ENCODE data around the gene TRIM8.

Gene TRIM8

GRCh38 chr10:102652170-102652916, 8.1 kb downstream of the TRIM8 start:
- POLR2A ChIA-PET = interaction anchor here (1.3 kb wide), 1 partner anchor 9 kb away, joined by 3 read pairs; no protein-coding TSS in a partner anchor
- no peak overlapping the region for H3K4me3 ChIP-seq (ENCODE audit: low read depth, low read length)
- CTCF ChIA-PET = interaction anchor here (0.8 to 2.1 kb wide), 3 partner anchors 11 to 26 kb away, joined by 3 to 5 read pairs (median 4); no protein-coding TSS in a partner anchor
- no peak for TF ChIP-seq CTCF (IDR thresholded peaks at IDR 0.05; ENCODE audit: insufficient read depth, low read length, missing control alignments)
- DNase-seq (ENCODE audit: low read depth, low spot score) = no peak

- H3K4me3 ChIP-seq (ENCODE audit: low read depth, low read length) = no peak overlapping the region
- CTCF ChIA-PET = interaction anchor here (0.8 to 2.1 kb wide), 3 partner anchors 8 to 25 kb away, joined by 3 to 5 read pairs (median 4); no protein-coding TSS in a partner anchor
- TF ChIP-seq CTCF (IDR thresholded peaks at IDR 0.05; ENCODE audit: insufficient read depth, low read length, missing control alignments) = no peak
- DNase-seq (ENCODE audit: low read depth, low spot score) = no peak
- POLR2A ChIA-PET = no interaction called here
Measured at GRCh38 chr10:102653060-102653459, 8.8 kb downstream of the TRIM8 start.

DNA sequence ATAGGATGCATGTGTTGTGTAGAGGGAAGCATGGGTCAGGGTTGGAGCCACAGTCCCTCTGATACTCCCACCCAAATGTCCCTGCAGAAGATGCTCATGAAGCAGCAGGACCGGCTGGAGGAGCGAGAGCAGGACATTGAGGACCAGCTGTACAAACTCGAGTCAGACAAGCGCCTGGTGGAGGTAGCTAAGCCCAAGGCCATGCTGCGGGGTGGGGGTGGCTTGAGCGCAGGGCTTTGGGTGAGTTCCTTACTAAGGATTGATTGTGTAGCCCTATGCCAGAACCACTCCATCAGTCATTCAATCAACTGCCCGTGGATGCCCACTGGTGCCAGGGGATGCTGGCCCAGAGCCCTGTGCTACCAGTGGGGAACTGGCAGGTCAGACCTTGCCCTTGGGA, 10.3 kb downstream of the TRIM8 start:
- no peak overlapping the region for H3K4me3 ChIP-seq (ENCODE audit: low read depth, low read length)
- ChIA-PET POLR2A (interaction anchor here (1.5 to 2.3 kb wide), 2 partner anchors 8 to 21 kb away, joined by 5 to 7 read pairs; no protein-coding TSS in a partner anchor), CTCF (interaction anchor here (1.8 to 2.1 kb wide), 2 partner anchors 9 to 16 kb away, joined by 4 to 5 read pairs; no protein-coding TSS in a partner anchor)
- TF ChIP-seq CTCF (IDR thresholded peaks at IDR 0.05; ENCODE audit: insufficient read depth, low read length, missing control alignments) = no peak
- DNase-seq (ENCODE audit: low read depth, low spot score) = no peak

- ChIA-PET POLR2A (interaction anchor here (0.6 to 2.3 kb wide), 3 partner anchors 9 to 20 kb away, joined by 3 to 7 read pairs (median 5); no protein-coding TSS in a partner anchor), CTCF (interaction anchor here (1.0 to 2.1 kb wide), 3 partner anchors 9 to 15 kb away, joined by 4 to 5 read pairs (median 4); no protein-coding TSS in a partner anchor)
- DNase-seq (ENCODE audit: low read depth, low spot score) = no peak
- TF ChIP-seq CTCF (IDR thresholded peaks at IDR 0.05; ENCODE audit: insufficient read depth, low read length, missing control alignments) = no peak
- H3K4me3 ChIP-seq (ENCODE audit: low read depth, low read length) = no peak overlapping the region
Measured at GRCh38 chr10:102654969-102655368, 10.7 kb downstream of the TRIM8 start.

- no peak for TF ChIP-seq CTCF (IDR thresholded peaks at IDR 0.05; ENCODE audit: insufficient read depth, low read length, missing control alignments)
- ChIA-PET CTCF (interaction anchor here (1.0 to 1.6 kb wide), 2 partner anchors 11 to 13 kb away, joined by 4 to 5 read pairs; partner anchors contain the start of gene TRIM8), POLR2A (interaction anchor here (2.3 kb wide), 1 partner anchor 10 kb away, joined by 7 read pairs; no protein-coding TSS in a partner anchor)
- DNase-seq (ENCODE audit: low read depth, low spot score) = no peak
- H3K4me3 ChIP-seq (ENCODE audit: low read depth, low read length) = no peak overlapping the region
Measured at GRCh38 chr10:102656026-102656425, 11.7 kb downstream of the TRIM8 start.

GRCh38 chr10:102656791-102657371, 12.6 kb downstream of the TRIM8 start:
- TF ChIP-seq CTCF (IDR thresholded peaks at IDR 0.05; ENCODE audit: insufficient read depth, low read length, missing control alignments) = no peak
- ChIA-PET POLR2A (interaction anchor here (2.3 kb wide), 1 partner anchor 11 kb away, joined by 7 read pairs; no protein-coding TSS in a partner anchor), CTCF (interaction anchor here (1.6 to 2.5 kb wide), 2 partner anchors 12 to 14 kb away, joined by 5 to 11 read pairs; partner anchors contain the start of gene TRIM8)
- no peak for DNase-seq (ENCODE audit: low read depth, low spot score)
- H3K4me3 ChIP-seq (ENCODE audit: low read depth, low read length) = no peak overlapping the region

Data from AG04449 (cell line).